SKM-1 (cell line): ENCODE measurements around the gene ATG16L1.

Experiments used
- DNase-seq: peaks from one replicate; lab custom pipeline; 2025; ENCODE audit not compliant: unreplicated experiment; lab: John Stamatoyannopoulos, UW

ATG16L1 gene

GRCh38 chr2:233258211-233258610 is 6.7 kb downstream of the ATG16L1 start:
- DNase-seq: no peak

- DNase-seq: no peak
These were observed 8.3 kb downstream of the ATG16L1 start for GRCh38 chr2:233259730-233260129.

GRCh38 chr2:233260661-233261060 is 9.2 kb downstream of the ATG16L1 start:
- DNase-seq: no peak

GRCh38 chr2:233261819-233262555 is 10.5 kb downstream of the ATG16L1 start:
- DNase-seq: no peak

- no peak for DNase-seq
These were observed 11.1 kb downstream of the ATG16L1 start for GRCh38 chr2:233262562-233262961.

- no peak for DNase-seq
These were observed 11.6 kb downstream of the ATG16L1 start for GRCh38 chr2:233263045-233263570.

- no peak for DNase-seq
These were observed 13.2 kb downstream of the ATG16L1 start for GRCh38 chr2:233264667-233265066.

- no peak for DNase-seq
These were observed 14.5 kb downstream of the ATG16L1 start for GRCh38 chr2:233265899-233266431.

- no peak for DNase-seq
These were observed 15.0 kb downstream of the ATG16L1 start for GRCh38 chr2:233266481-233266880.

GRCh38 chr2:233267516-233268245 is 16.2 kb downstream of the ATG16L1 start:
- no peak for DNase-seq

- no peak for DNase-seq
These were observed 18.9 kb downstream of the ATG16L1 start for GRCh38 chr2:233270366-233270765.

- DNase-seq: no peak
These were observed 19.5 kb downstream of the ATG16L1 start for GRCh38 chr2:233270951-233271350.

- no peak for DNase-seq
These were observed 20.2 kb downstream of the ATG16L1 start for GRCh38 chr2:233271693-233272092.

- DNase-seq: no peak
These were observed 21.6 kb downstream of the ATG16L1 start for GRCh38 chr2:233273120-233273519.

- no peak for DNase-seq
These were observed 23.8 kb downstream of the ATG16L1 start for GRCh38 chr2:233275223-233275622.

- DNase-seq: no peak
These were observed 27.4 kb downstream of the ATG16L1 start for GRCh38 chr2:233278921-233279320.

GRCh38 chr2:233280114-233280693 is 28.7 kb downstream of the ATG16L1 start:
- DNase-seq: no peak

GRCh38 chr2:233281553-233281952 is 30.1 kb downstream of the ATG16L1 start:
- no peak for DNase-seq

GRCh38 chr2:233281992-233282603 is 30.6 kb downstream of the ATG16L1 start:
- DNase-seq: no peak

- no peak for DNase-seq
These were observed 34.4 kb downstream of the ATG16L1 start for GRCh38 chr2:233285921-233286320.

GRCh38 chr2:233287871-233288270 is 36.4 kb downstream of the ATG16L1 start:
- no peak for DNase-seq
